Gastrocnemius medialis (tissue), 4 donors: Measurements from ENCODE around the gene AGAP1. TPM values are rescaled to one million over a fixed set of nuclear protein-coding genes. Genes with fewer than 3 reads are reported as not detected.

Experiments used
- ATAC-seq, 2 donors: fragments of 150-250 bp; one replicate each; pipeline ENCODE4 v1.9.1; 2016
- DNase-seq, 2 donors: peaks; one replicate each; pipeline ENCODE4 v3.0.0-alpha.2; 2019
- H3K27ac ChIP-seq, 4 donors: fragments of 200-600 bp; sonication (generic); 1 replicate in 1 of 4; 2 replicates in 3 of 4; pipeline ENCODE4 v1.5.1; 2016 to 2018; ENCODE audit warnings: mild to moderate bottlenecking in 2 of 4, moderate library complexity in 1 of 4
- H3K27me3 ChIP-seq, 3 donors: fragments of 200-600 bp; sonication (generic) in 2 of 3; 1 replicate in 1 of 3; 2 replicates in 2 of 3; pipeline versions ENCODE4 v1.5.1 to v1.6.0; 2016 to 2019; ENCODE audit warnings: mild to moderate bottlenecking in 1 of 3, moderate library complexity in 1 of 3
- H3K36me3 ChIP-seq, 2 donors: fragments of 200-600 bp; sonication (generic) in 1 of 2; one replicate each; pipeline ENCODE4 v1.5.1; 2017 to 2018
- H3K4me1 ChIP-seq, 2 donors: fragments of 200-600 bp; sonication (generic) in 1 of 2; one replicate each; pipeline ENCODE4 v1.5.1; 2016 to 2017; ENCODE audit warnings: mild to moderate bottlenecking in 2 of 2
- H3K4me3 ChIP-seq, 4 donors: fragments of 200-600 bp; sonication (generic) in 3 of 4; 1 replicate in 1 of 4; 2 replicates in 3 of 4; pipeline ENCODE4 v1.5.1; 2016 to 2019; ENCODE audit warnings: mild to moderate bottlenecking in 2 of 4
- H3K9me3 ChIP-seq, 3 donors: fragments of 200-600 bp; sonication (generic) in 2 of 3; 1 replicate in 1 of 3; 2 replicates in 2 of 3; pipeline ENCODE4 v1.5.1; 2016 to 2019
- POLR2A ChIP-seq, 2 donors: fragments of 450-650 bp; IDR thresholded peaks; one replicate each; pipeline ENCODE4 v1.6.1; 2017; ENCODE audit warnings: antibody characterized with exemption in 2 of 2, mild to moderate bottlenecking in 2 of 2, moderate library complexity in 2 of 2
- in situ Hi-C, 4 donors: fragments of 200-750 bp; cut with MboI; loops; one replicate each; pipeline versions ENCODE4 v1.15.0 to v1.8.0; 2017; ENCODE audit warnings: low sequenced_read_pairs in 4 of 4
- intact Hi-C: fragments of 100-400 bp; cut with DNase I; formaldehyde crosslinking; loops from one replicate; pipeline ENCODE4 v1.15.1; 2023; ENCODE audit warnings: low total_unique reads
- total RNA-seq, 4 donors: library from RNA; depleted of rRNA; stranded (reverse); fragments of >200 nt; gene quantifications; one replicate each; pipeline versions ENCODE4 v1.1.0 to v1.2.3, GENCODE V29; 2016
- TF ChIP-seq, protein P1 (sequence below), 5 experiments: fragments of 450-650 bp in 3 of 5; fragments of 200-600 bp in 2 of 5; sonication (generic) in 2 of 5; IDR thresholded peaks in 4 of 5; conservative IDR thresholded peaks in 1 of 5; 1 replicate in 4 of 5; 2 replicates in 1 of 5; pipeline ENCODE4 v1.5.1; 2016 to 2019; ENCODE audit warnings: antibody characterized with exemption in 5 of 5, mild to moderate bottlenecking in 3 of 5, moderate library complexity in 3 of 5

The AGAP1 gene
- total RNA-seq, 4 donors from 2014 or later: 8.5 to 26.8 (median 14.4) TPM

DNA sequence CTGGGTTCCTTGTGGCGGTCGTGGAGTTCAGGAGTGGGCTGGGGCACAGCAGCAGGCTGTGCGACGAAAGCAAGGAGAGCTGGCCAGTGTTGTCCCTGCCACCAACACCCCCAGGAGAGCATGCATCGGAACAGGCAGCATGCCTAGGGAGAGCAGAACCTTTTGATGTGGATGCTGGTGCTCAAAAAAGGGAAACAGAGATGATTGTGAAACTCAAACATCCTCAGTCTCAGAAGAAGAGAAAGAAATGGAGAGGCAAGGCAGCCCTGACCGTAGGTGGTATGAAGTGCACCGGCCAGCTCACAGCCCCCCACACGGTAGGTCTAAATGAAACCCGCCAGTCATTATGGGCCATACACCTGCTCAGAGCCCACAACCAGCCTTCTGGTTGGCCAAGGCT, 420.9 kb downstream of the AGAP1 start:
- in situ Hi-C loops: no loop called here
- ATAC-seq (no peak), DNase-seq (no peak)

DNA sequence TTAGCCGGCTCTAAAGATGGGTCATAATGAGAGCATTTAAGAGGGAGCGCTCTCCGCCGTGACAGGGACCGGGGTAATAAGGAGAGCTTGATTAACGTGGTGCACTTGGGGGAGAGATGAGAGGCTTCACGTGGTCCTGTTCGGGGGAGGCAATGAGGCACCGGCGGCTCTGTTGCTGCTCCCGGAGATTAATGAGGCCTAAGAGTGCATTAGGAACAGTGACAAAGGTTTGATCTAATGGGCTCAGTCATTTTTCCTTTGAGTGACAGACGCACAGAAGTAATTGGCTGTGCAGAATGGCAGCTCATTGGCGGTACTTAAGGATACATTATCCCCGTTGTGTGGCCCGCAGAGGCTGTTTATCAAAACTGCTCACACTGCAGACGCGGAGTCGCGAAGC, 423.7 kb downstream of the AGAP1 start:
- no peak for ATAC-seq

More for the DNA sequence above, 420.9 kb downstream of the AGAP1 start:
- Histone ChIP-seq H3K9me3 (no peaks in the 10 kb centered on the region), H3K27ac (no peak overlapping the region), H3K36me3 (peaks cover 0 to 5% of the 10 kb centered on the region in 2 donors), H3K27me3 (no peaks in the 10 kb centered on the region), H3K4me1 (no peaks in the 10 kb centered on the region), H3K4me3 (no peak overlapping the region)
- intact Hi-C loops: no loop called here
- TF ChIP-seq, protein P1, sequence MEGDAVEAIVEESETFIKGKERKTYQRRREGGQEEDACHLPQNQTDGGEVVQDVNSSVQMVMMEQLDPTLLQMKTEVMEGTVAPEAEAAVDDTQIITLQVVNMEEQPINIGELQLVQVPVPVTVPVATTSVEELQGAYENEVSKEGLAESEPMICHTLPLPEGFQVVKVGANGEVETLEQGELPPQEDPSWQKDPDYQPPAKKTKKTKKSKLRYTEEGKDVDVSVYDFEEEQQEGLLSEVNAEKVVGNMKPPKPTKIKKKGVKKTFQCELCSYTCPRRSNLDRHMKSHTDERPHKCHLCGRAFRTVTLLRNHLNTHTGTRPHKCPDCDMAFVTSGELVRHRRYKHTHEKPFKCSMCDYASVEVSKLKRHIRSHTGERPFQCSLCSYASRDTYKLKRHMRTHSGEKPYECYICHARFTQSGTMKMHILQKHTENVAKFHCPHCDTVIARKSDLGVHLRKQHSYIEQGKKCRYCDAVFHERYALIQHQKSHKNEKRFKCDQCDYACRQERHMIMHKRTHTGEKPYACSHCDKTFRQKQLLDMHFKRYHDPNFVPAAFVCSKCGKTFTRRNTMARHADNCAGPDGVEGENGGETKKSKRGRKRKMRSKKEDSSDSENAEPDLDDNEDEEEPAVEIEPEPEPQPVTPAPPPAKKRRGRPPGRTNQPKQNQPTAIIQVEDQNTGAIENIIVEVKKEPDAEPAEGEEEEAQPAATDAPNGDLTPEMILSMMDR (IDR thresholded peaks at IDR 0.05 in 4 of 5, conservative IDR thresholded peaks at IDR 0.05 in 1 of 5): no peak
- TF ChIP-seq POLR2A (IDR thresholded peaks at IDR 0.05): no peak

DNA sequence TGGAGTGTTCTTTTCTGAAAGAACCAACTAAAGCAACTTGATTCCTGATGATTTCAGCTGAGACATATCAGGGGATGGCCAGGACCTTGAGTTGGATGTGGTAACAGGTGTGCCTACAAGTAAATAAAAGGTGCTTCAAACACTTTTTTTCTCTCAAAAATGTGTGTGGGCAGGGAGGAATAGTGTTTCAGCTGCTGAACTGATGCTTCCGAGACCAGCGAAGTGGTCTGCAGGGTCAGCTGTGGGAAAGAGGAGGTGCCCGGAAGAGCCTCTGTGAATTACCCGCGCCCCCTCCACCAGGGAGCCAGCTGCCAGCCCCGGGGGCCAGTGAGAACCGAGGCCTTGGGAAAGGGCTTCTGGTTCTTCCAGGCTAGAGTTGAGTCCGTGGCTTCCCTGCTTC, 425.0 kb downstream of the AGAP1 start:
- Histone ChIP-seq H3K9me3 (no peaks in the 10 kb centered on the region), H3K27ac (no peak overlapping the region), H3K4me1 (no peaks in the 10 kb centered on the region), H3K4me3 (no peak overlapping the region), H3K36me3 (no peaks in the 10 kb centered on the region), H3K27me3 (no peaks in the 10 kb centered on the region)
- in situ Hi-C loops: no loop called here
- DNase-seq (no peak), ATAC-seq (no peak)
- intact Hi-C loops: no loop called here
- no peak for TF ChIP-seq POLR2A (IDR thresholded peaks at IDR 0.05)
- TF ChIP-seq, protein P1 (IDR thresholded peaks at IDR 0.05 in 4 of 5, conservative IDR thresholded peaks at IDR 0.05 in 1 of 5): no peak

More for the DNA sequence above, 423.7 kb downstream of the AGAP1 start:
- H3K4me1 ChIP-seq: no peaks in the 10 kb centered on the region
- H3K4me3 ChIP-seq: no peak overlapping the region
- H3K27me3 ChIP-seq: no peaks in the 10 kb centered on the region
- H3K27ac ChIP-seq: no peak overlapping the region
- TF ChIP-seq, protein P1 (IDR thresholded peaks at IDR 0.05 in 4 of 5, conservative IDR thresholded peaks at IDR 0.05 in 1 of 5): no peak
- TF ChIP-seq POLR2A (IDR thresholded peaks at IDR 0.05): no peak
- H3K36me3 ChIP-seq: no peaks in the 10 kb centered on the region
- H3K9me3 ChIP-seq: no peaks in the 10 kb centered on the region
- in situ Hi-C loops (no loop called here), intact Hi-C loops (no loop called here)
- no peak for DNase-seq

DNA sequence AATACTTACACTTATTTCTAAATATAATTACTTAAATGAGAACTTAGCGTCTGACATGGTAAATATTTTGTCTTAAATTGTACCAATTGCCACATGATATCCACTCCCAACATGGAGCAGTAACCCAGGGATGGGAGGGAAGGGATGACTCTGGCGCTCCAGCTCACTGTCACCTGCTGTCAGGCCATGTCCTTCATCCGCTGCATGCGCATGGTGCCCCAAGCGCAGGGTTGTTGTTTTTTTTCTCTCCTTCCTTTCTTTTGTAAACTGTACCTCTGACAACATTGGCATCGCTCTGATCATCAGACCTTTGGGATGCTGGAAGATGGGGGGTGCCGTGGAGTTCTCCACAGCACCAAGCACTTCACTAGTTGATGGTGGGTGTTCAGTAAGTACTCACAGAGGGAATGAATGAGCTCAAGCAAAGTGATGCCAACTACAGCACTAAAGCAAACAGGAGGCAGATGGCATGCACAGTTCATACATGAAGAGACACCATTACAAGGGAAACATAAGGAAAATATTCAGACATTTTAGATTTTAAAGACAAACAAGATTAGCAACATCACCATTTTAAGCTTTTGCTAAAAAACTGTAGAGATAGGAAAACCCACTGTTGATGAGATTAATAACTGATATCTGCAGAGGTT, 426.5 kb downstream of the AGAP1 start:
- Histone ChIP-seq H3K27ac (no peak overlapping the region), H3K9me3 (no peaks in the 10 kb centered on the region), H3K4me3 (no peak overlapping the region), H3K36me3 (no peaks in the 10 kb centered on the region), H3K4me1 (no peaks in the 10 kb centered on the region), H3K27me3 (no peaks in the 10 kb centered on the region)
- TF ChIP-seq, protein P1 (IDR thresholded peaks at IDR 0.05 in 4 of 5, conservative IDR thresholded peaks at IDR 0.05 in 1 of 5): no peak
- TF ChIP-seq POLR2A (IDR thresholded peaks at IDR 0.05): no peak
- no peak for DNase-seq
- intact Hi-C loops (no loop called here), in situ Hi-C loops (no loop called here)
- ATAC-seq: no peak
